ENCODE results near the gene DENND1A.

DNA sequence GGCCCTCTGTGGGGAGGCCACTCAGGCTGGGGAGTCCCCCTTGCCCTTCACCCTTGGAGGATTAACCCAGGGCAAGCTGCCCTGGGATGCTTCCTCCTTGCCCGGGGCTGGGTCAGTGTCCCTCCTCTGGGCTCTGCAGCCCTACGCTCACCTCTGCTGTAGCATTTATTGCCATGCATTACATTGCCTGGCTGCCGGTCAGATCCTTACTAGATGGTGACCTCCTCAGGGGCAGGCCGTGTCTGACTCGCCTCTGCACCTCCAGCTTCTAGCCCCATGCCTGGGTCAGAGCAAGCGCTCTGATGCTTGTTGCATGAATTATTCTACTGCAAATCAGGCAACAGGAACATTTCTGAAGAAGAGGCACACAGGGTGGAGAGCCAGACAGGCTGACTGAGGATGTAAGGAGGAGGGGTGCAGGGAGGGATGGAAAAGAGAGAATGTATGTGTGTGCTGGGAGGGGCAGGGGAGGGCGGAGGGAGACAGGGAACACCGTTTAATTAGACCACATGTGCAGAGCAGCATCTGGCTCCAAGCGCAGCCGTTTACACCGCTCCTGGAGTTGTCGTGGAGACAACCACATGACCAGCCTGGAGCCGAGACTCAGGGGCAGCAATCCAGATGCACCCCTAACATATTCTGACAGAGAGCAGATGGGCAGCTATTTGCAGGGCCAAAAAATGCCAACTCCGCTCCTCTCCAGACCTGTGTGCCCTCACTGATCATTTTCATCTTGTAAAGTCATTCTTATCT is 456.9 kb downstream of the DENND1A start:
- TF ChIP-seq, protein P1, sequence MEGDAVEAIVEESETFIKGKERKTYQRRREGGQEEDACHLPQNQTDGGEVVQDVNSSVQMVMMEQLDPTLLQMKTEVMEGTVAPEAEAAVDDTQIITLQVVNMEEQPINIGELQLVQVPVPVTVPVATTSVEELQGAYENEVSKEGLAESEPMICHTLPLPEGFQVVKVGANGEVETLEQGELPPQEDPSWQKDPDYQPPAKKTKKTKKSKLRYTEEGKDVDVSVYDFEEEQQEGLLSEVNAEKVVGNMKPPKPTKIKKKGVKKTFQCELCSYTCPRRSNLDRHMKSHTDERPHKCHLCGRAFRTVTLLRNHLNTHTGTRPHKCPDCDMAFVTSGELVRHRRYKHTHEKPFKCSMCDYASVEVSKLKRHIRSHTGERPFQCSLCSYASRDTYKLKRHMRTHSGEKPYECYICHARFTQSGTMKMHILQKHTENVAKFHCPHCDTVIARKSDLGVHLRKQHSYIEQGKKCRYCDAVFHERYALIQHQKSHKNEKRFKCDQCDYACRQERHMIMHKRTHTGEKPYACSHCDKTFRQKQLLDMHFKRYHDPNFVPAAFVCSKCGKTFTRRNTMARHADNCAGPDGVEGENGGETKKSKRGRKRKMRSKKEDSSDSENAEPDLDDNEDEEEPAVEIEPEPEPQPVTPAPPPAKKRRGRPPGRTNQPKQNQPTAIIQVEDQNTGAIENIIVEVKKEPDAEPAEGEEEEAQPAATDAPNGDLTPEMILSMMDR (IDR thresholded peaks at IDR 0.05): no peak
- TF ChIP-seq, protein P2, sequence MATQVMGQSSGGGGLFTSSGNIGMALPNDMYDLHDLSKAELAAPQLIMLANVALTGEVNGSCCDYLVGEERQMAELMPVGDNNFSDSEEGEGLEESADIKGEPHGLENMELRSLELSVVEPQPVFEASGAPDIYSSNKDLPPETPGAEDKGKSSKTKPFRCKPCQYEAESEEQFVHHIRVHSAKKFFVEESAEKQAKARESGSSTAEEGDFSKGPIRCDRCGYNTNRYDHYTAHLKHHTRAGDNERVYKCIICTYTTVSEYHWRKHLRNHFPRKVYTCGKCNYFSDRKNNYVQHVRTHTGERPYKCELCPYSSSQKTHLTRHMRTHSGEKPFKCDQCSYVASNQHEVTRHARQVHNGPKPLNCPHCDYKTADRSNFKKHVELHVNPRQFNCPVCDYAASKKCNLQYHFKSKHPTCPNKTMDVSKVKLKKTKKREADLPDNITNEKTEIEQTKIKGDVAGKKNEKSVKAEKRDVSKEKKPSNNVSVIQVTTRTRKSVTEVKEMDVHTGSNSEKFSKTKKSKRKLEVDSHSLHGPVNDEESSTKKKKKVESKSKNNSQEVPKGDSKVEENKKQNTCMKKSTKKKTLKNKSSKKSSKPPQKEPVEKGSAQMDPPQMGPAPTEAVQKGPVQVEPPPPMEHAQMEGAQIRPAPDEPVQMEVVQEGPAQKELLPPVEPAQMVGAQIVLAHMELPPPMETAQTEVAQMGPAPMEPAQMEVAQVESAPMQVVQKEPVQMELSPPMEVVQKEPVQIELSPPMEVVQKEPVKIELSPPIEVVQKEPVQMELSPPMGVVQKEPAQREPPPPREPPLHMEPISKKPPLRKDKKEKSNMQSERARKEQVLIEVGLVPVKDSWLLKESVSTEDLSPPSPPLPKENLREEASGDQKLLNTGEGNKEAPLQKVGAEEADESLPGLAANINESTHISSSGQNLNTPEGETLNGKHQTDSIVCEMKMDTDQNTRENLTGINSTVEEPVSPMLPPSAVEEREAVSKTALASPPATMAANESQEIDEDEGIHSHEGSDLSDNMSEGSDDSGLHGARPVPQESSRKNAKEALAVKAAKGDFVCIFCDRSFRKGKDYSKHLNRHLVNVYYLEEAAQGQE (IDR thresholded peaks at IDR 0.05; ENCODE audit: insufficient read depth in 1 of 2, low read depth in 2 of 2, low read length in 1 of 2): no peak
- TF ChIP-seq POLR2AphosphoS5 (IDR thresholded peaks at IDR 0.05; ENCODE audit: low read depth, low read length) (no peak), SIN3A (IDR thresholded peaks at IDR 0.05; ENCODE audit: borderline replicate concordance, insufficient read depth, low read depth, low read length) (no peak)
